IPS-18c (cell line): ENCODE data around the gene RHOXF1.
"Not testable (repeated sequence)": the region's sequence is repeated elsewhere in the genome, so short reads cannot be mapped to it uniquely, and the experiment has no call there.

ENCODE experiments used
- H3K4me3 ChIP-seq: 2 replicates; pipeline ENCODE4 v1.7.0; 2013; ENCODE audit warnings: low read depth, mild to moderate bottlenecking, low read length, moderate library complexity; ENCODE audit not compliant: insufficient read depth
- H3K9me3 ChIP-seq: one replicate; pipeline ENCODE4 v1.6.1; 2013; ENCODE audit warnings: mild to moderate bottlenecking, low read length, moderate library complexity; ENCODE audit not compliant: control insufficient read depth, insufficient read depth

Gene RHOXF1

DNA sequence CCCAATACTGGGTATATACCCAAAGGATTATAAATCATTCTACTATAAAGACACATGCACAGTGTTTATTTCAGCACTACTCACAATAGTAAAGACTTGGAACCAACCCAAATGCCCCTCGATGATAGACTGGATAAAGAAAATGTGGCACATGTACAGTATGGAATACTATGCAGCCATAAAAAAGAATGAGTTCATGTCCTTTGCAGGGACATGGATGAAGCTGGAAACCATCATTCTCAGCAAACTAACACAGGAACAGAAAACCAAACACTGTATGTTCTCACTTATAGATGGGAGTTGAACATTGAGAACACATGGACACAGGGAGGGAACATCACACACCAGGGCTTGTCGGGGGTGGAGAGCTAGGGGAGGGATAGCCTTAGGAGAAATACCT, 11.0 kb downstream of the RHOXF1 start:
- not testable (repeated sequence) for H3K4me3 ChIP-seq, H3K9me3 ChIP-seq

DNA sequence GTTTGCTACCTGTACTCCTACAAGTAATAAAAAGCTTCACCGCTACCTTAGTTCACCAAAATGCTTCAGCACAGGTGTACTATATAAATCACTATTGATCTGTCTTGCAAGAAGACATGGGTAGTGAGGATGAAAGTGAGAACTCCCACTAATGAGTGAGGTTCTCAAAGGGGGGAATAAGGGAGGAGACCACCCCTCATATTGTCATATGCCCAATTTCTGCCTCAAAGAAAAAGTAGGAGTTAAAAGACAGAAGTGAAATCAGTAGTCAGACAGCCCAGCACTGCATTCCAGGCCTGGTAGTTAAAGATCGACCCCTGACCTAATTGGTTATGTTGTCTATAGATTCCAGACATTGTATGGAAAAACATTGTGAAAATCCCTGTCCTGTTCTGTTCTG, 14.7 kb downstream of the RHOXF1 start:
- H3K9me3 ChIP-seq, H3K4me3 ChIP-seq: not testable (repeated sequence)

DNA sequence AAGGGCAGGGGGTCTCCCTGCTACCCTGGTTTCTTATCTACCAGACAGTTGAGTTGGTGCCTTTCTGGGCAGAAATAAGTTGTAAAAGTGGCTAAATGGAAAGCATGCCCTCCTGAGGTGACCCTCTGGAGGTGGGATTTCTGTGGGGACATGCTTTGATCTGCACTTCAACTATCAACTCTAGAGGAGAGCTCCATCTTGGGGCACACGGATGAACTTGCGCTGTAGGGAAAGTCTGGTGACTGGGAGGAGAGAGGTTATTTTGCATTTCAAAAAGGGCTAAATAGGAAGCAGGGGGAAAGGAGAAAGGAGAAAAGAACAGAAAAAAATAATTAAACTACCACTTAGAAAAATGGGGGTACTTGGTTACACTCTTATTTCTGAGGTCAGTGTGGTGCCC, 25.5 kb downstream of the RHOXF1 start:
- peaks cover 2% of the 10 kb centered on the region for H3K9me3 ChIP-seq
- H3K4me3 ChIP-seq = no peak overlapping the region

DNA sequence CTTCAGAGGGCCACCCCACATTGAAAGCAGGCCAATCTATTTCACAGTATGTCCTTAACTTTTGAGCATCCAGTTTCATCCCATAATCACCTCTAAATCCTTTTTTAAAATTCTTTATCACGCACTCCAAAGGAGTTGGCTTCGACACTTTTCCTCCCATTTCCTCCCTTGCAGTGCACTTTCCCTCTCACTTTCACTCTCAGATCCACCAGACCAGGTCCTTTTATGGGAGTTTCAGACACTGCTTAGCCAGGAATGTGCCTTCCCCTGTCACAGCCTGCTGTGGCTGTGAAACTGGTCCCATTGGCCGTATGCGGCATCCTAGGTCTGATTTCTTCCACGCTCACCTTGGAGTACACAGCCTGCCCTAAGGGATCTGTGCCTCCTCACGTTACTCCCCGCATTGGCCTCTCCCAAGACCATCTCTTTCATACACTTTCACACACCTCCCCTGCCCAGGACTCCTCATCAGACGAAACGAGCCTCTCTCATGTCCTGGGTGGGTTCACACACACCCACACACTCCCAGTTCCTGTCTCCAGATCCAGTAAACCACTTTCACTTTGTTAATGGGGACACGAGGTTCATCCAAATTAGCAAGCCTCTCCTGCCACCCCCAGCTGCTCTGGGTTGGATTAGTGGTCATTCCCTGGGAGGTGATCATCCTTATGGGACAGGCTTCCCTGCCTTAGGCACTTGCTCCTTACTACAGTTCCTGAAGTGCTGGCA, 28.3 kb downstream of the RHOXF1 start:
- Histone ChIP-seq H3K4me3 (no peak overlapping the region), H3K9me3 (peaks cover 2% of the 10 kb centered on the region)

DNA sequence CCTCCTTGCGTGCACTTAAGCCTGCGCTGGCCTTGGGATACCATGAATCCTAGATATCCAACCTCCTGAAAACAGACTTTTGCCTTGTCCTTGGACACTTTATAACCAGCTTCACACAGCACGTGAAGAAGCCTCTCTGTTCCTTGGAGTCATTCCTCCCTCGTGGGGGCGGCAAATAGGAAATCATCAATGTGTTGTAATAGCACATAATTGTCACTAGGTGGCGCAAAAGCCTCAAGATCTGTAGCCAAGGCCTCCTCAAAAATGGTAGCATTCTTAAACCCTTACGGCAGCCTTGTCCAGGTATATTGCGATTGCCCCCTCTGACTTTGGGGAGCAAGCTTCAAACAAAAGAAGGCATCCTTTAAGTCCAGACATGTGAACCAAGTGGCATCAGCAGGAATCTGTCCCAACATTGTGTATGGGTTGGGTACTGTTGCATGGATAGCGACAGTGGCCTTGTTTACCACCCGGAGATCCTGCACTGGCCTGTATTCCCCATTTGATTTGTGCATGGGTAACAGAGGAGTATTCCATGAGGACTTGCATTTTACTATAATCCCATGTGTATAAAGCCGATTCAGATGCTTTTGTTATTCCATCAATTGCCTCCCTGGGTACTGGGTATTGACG, 30.0 kb downstream of the RHOXF1 start:
- H3K4me3 ChIP-seq, H3K9me3 ChIP-seq: not testable (repeated sequence)

DNA sequence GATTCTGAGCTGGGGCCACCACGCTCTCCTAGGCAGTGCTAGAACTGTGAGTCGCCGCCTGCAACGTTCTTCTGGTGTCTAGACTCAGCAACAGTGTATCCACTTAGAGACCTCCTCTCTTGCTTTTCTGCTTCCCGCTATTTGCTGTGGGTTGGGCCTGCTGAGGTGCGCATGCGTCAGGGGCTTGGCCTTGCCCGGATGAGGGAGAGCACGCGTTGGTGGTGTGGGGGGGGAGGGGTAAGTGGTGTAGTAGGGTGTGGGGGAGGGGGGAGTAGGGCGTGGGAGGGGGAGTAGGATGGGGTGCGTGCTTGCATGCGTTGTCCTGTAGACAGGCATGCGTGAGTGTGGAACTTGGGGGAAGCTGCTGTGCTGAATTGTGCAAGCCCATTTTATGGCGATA, 38.1 kb downstream of the RHOXF1 start, which contains the start of gene RHOXF2B:
RHOXF2B (minus strand) TSS at position 101 of the 400 bp plus-strand sequence. CDS start 138 bp downstream, outside the sequence.
- H3K9me3 ChIP-seq, H3K4me3 ChIP-seq: not testable (repeated sequence)

DNA sequence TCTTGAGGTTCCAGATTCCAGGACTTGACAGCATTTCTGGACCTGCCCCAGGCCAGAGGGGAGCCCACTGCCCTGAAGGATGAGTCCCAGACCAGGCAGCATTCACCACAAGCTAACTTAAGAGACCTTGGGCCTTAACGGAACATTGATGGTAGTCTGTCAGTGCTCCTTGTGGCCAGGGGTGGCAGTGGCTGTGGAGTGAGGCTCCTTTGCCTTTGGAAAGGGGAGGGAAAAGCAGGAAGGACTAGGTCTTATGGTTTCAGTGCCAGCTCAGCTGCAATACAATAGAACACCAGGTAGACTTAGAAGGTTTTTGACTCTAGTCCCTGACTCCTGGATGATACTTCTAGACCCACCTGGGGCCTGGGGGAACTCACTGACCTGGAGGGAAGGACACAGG, 49.5 kb downstream of the RHOXF1 start:
- H3K4me3 ChIP-seq, H3K9me3 ChIP-seq: not testable (repeated sequence)
